Measurements from ENCODE around the gene SMC4.

- TF ChIP-seq SP1 (IDR thresholded peaks at IDR 0.05) (no peak), FOXM1 (IDR thresholded peaks at IDR 0.05; ENCODE audit: borderline replicate concordance) (no peak), ARNT (IDR thresholded peaks at IDR 0.05) (no peak), SUZ12 (IDR thresholded peaks at IDR 0.05) (no peak), HDGF (IDR thresholded peaks at IDR 0.05; ENCODE audit: borderline replicate concordance) (no peak), BHLHE40 (IDR thresholded peaks at IDR 0.05; ENCODE audit: borderline replicate concordance) (no peak), PKNOX1 (IDR thresholded peaks at IDR 0.05) (no peak), NFRKB (IDR thresholded peaks at IDR 0.05) (no peak), FOXA1 (IDR thresholded peaks at IDR 0.05) (no peak), FOXK2 (IDR thresholded peaks at IDR 0.05) (no peak), ZNF384 (IDR thresholded peaks at IDR 0.05) (no peak), ELF4 (IDR thresholded peaks at IDR 0.05) (no peak)
These were observed 29.7 kb upstream of the SMC4 start for GRCh38 chr3:160369784-160370183.
